GM21619 (cell line): ENCODE data around the gene LMNTD1.

Experiments used
- ATAC-seq: cut with Tn5 transposase; IDR thresholded peaks from one replicate; pipeline ENCODE4 v1.9.1; 2021; ENCODE audit not compliant: unreplicated experiment

Gene LMNTD1

DNA sequence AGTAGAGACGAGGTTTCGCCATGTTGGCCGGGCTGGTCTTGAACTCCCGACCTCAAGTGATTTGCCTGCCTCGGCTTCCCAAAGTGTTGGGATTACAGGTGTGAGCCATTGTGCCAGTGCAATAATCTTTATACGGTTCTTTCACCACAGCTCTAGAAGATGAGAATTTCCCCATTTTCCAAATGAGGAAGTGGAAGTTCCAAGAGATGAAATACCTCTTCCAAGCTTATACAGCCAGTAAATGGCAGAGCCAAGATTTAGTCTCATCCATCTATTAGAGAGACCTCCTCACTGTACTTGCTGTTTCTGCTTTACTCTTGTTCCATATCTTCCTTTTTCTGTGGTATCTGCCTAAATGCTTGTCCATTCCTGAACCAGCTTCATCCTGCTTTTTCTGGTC lies 3.1 kb upstream of the LMNTD1 start:
- no peak for ATAC-seq

DNA sequence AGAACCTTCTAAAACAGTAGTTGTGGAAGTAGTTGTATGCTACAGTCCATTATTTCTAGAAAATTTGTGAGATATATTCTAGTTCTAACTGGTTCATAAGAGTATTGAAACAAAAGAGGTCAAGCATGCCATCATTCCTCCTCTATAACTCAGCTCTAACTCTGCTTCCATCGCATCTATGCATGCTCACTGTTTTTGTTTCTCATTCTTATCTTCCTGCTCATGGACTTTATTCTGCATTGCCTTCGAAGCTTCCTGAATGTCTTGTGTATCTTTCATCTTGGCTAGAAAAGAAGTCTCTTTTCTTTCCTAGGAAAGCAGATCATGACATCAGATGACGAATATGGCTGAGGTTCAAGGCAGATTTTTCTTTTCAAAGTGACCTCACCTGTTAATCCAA lies 402 bp downstream of the LMNTD1 start:
- ATAC-seq = no peak

DNA sequence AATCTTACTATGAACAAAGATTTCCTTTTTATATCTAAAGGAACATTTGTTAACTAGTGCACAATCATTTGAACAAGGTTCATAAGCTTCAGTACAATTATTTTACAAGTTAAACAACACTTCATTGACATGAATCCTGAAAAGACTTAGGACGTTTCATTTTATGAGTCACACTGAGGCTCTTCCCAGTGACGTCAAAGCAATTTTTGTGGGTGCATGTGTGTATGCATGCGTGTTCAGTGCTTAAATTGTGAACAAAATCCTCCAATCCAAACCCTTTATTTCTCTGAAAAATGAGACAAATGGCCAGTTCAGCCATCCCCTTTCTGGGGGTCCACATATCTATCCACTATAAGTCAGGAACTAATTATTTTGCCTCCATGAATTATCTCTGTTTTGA lies 2.9 kb downstream of the LMNTD1 start:
- no peak for ATAC-seq

DNA sequence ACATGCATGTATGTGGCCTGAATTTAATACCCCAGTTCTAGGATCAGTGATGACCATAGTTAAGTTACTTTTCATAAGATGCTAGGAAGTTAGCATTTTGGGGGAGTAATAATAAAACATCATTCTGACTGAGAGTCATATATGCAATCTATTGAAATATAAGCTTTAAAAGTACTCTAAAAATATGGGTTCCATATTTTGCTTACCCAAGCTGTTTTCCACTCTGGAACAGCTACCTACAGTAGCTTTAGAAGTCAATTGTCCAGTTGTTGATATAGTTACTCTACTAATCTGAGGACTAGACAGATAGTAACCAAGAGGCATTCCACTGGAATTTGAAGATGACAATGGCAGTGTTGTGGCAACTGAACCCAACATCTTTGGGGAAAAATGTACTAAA lies 4.0 kb downstream of the LMNTD1 start:
- no peak for ATAC-seq

DNA sequence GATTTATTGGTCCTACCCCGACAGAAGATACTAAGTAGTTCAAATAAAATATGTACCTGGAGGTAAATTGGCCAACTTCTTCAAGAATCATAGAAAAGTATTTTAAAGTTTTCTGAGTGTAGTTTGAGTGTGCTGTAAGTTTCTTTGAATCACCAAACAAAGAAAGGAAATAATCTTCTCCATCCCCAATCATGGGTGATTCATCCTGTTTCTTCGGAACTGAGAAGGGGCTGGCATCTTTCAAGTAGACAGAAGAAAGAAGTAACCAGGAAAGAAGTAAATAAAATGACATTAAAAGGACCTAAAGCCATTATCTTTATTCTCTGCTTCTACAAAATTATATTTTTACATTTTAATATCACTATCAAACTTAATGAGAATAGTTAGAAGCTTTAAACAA lies 6.8 kb downstream of the LMNTD1 start:
- no peak for ATAC-seq

DNA sequence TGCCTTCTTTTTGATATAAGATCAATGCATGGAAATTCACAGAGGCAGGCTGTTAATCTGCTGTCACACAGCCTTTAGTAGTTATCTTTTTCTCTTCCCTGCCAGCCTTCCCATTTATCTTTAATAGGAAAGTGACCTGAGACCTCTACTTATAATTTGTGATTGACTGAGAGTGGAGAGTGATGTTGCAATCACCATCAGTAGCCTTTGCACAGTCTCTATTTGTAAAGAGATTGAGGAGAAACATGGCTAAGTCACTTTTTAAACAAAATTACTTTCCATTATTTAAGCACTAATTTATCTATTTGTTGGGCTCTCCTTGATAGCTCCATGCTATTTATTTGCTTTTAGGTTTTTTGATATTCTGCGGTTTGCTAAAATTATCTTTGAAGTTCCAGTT lies 19.9 kb downstream of the LMNTD1 start:
- ATAC-seq = no peak

DNA sequence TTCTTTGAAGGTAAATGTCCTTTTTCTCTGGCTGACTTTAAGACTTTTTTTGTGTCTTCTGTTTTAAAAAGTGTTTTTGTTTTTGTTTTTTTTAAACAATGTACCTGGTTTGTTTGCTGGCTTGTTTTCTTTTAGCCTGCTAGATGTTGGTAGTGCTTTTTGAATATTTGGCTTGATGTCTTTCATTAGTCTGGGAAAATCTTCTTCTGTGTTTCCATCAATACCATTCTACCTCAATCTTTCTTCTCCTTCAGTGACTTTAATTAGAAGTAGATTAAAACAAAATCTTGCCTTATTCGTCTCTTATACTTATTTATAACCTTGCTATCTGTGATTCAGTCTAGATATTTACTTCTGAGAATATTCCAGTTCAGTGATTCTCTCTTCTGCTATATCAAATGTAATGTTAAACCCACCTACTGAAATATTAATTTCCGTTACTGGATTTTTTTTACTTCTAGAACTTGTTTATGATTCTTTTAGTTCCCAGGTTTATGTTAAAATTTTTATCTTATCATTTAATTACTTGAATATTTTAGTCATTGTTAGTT lies 21.5 kb downstream of the LMNTD1 start:
- ATAC-seq = no peak

DNA sequence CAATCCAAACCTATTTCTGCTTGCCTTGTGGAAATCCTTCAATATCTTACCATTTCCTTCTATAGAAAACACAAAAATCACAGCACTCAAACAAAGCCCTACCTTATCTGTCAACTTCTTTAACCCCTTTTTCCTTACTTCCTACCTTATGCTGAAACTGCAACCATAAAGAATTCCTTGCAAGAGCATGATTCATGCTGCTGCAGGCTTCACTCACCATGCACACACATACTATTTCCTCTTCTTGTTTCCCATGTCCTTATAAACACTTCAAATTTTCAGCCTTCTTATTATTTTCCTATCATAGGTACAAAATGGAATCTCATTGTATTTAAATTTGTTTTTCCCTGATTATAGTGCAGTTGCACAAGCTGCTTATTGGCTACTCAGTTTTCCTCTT lies 23.3 kb downstream of the LMNTD1 start:
- ATAC-seq = no peak

DNA sequence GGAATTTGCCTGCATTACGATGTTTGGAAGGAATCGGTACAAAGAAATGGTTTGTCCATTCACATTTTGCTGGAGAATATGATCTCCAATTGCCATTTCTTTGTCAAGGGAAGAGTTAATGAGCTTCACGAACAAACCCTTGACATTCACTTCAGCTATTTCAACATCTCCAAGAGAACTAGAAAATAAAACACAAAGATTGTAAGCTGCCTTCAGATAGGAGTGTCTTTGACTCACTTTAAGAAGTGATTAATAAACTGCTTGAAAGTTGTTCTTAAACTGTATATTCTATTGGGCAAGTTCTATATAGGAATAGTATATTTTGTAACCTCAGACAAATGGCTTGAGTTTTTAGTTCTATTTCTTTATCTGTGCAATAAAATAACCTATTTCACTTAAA lies 26.3 kb downstream of the LMNTD1 start:
- no peak for ATAC-seq

DNA sequence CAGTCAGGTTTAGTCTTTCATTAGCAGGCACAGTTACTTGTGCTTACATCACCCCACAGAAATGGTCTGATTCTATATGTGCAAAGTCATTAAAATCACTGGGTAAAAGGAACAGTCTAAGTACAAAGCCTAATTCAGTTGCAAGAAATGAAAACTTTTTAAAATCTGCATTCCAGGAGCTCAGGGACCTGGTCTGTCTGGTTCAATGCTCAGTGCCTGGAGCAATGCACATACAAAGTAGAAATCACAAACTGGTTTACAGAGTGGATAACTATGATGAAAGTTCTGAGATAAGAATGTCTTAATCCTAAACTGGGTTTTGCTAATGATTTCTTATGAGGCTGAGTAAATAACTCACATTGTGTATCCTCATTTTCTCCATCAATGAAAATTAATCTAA lies 28.7 kb downstream of the LMNTD1 start:
- no peak for ATAC-seq

DNA sequence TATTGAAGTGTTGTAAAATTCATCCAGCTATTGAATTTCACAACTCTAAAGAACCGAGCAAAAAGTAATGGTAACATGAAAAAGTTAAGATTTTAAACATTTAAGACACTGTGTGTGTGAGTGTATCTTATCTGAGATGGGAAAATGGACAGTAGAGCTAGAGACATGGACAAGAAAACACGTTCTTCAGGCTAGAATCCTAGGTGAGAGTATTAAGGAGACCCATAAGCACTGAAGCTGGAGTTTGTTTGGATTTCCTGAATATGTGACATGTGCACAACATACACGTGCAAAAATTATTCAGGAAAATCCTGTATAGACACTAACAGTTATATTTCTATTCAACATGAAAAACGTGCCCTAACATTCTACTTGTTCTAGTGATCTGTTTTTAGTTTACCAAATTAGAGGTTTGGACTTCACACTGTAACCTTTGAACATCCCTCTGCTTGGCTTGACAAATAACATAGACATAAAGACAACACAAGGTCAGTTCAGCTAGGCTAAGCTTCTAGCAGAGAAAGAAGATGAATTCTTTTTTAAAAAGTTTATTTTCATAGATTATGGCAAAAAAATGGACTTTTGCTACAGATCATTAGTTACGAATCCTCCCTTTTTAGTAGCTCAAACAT lies 31.3 kb downstream of the LMNTD1 start:
- no peak for ATAC-seq

DNA sequence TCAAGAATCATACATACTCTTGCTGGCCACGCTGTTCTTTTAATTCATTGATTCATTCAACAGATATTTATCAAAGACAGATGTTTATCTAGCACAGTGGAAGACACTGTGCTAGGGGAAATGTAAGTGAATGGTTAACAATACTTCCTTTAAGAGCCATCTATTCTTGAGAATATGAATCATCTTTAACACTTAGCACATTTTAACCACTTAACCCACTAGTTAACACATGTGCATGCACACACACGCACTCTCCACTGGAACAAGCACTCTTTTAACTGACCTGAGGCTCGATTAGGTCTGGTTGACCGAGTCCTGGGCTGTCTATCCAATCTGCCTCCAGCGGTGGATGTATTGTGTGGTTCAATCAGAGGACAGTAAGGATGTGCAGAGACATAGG lies 34.6 kb downstream of the LMNTD1 start:
- peak; percentile 98 for ATAC-seq

DNA sequence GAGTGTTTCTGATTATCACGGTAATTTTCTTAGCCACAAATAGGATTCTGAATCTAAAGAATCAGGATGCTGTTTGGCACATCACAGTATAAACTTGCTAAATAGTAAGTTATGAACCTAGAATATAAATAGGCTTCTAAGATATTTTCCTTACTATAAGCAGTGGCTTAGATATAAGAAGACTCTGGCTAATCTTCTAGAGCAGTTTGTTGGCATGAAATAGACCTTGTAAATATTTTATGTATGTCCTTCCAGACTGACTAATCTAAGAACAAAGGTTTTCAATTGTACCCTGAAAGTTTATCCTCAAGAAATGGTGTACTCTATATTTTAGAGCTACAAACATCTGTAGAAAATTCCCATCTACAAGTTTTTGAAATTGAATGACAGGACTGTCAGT lies 48.3 kb downstream of the LMNTD1 start:
- ATAC-seq = no peak

DNA sequence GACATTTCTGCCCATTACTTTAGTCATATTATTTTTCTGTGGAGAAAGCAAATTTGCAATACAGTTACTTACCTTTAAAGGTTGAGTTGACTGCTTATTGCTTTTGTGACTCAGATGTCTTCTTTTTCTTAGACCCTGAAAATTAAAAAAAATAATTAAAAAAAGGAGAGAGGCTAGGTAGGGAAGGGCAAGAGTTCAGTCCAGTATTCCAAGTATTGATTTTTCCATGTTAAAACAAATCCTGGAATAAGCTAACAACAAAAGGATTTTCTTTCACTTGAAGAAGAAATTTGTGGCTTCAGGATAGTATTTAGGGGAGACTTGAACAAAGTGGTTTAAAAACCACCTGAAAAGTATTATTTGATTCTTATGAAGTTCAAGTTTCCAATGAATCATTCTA lies 49.4 kb downstream of the LMNTD1 start:
- ATAC-seq = no peak

DNA sequence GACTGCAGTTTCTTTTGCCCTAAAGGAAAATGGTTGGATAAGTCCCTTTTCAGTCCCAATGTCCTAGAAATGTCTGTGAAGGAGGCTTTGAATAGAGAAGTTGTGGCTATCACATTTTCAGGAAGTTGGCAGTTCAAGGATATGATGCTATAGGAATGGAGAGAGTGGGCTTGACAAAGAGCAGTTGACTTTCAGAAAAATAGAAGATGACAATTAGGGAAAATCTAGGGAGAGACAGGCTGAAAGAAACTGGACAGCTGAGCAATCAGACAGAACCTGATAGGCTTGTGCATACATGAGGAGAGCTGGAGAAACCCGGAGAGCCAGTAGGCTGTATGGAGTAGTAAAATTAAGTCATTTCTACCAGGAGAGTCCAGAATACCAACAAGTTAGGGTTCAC lies 50.5 kb downstream of the LMNTD1 start:
- ATAC-seq = no peak

DNA sequence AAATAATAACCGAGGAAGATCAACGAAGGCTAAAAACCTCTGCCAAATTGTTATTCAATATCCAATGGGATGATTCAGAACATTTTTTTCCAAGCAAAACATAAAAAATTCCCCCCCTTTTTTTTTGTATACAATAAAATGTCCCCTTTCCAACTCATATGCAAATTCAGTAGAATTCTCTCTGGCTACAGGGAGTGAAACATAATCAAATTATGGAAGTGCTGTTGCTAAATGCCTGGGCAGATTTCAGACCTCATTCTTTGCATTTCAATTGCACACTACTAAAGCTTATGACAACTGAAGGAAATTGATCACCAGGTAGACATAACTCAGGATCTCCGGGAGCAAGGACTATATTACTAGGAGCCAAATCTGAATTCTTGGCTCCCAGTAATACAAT lies 51.0 kb downstream of the LMNTD1 start:
- ATAC-seq = no peak

DNA sequence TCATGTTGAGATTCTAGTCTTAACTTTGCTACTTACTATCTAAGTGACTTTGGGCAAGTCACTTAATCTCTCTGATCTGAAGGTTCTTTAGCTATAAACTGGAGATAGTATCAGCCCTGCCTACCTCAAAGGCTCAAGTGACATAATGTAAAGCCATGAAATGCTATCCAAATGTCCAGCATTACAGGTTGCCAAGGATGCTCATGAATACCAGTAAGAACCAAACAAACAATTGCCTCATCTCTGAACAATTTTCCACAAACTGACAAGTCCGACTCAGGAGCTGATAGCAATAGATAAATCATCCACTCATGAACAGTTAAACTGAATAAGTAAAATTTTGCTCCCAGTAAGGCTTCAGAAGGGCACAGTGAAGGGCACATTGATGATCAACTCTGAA lies 51.5 kb downstream of the LMNTD1 start:
- ATAC-seq = no peak

DNA sequence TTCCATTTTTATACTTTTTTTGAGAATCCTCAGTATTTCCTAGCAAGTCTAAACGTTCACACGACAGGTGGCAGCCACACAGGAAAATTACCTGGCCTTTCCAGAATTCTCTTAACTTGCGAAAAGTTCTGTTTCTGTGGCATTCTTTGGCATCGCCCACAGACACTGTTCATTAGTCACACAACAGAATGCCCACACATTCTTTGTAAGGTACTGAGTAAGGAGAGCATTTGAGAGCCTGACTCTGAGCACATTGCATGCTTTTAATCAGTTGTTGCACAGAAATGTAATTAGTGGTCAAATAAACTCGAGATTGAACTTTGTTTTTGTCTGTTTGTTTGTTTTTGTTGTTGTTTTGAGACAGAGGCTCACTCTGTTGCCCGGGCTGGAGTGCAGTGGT lies 52.4 kb downstream of the LMNTD1 start:
- no peak for ATAC-seq

DNA sequence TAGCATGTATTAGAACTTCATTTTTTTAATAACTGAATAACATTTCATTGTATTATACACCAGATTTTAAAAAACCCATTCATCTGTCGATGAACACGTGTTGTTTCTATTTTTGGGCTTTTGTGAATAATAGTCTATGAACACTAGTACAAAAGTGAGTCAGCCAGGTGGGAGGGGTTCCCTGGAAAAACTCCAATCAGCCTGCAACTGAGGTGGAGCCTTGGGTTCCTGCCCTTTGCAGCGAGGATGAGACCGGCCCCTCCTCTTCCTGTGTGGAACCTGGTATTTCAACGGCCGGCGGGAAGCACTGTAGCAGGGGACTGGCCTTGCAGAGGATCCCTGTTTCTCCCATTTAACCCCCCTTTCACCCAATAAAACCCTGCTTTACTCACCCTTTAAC lies 56.1 kb downstream of the LMNTD1 start:
- no peak for ATAC-seq

DNA sequence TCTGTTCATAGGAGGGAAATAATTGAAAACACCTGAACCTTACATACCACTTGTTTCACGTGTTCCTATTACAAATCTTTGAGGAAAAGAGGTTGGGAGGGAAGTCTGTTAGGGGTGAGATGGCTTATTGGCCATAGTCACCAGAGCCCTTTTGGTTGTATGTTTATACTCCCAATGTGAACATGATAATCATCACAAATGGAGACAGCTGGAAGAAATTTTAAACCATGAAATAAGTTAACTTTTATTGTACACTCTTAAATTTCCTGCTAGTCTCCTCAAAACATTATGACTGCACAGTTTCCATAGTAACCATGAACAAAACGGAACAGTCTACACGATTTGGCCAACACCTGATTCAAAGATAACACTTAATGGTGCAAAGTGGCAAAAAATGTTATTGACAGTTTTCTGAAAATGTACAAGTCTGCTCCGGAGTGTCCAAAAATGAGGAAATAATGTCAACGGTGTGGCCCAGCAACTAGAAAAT lies 56.9 kb downstream of the LMNTD1 start:
- ATAC-seq = no peak

DNA sequence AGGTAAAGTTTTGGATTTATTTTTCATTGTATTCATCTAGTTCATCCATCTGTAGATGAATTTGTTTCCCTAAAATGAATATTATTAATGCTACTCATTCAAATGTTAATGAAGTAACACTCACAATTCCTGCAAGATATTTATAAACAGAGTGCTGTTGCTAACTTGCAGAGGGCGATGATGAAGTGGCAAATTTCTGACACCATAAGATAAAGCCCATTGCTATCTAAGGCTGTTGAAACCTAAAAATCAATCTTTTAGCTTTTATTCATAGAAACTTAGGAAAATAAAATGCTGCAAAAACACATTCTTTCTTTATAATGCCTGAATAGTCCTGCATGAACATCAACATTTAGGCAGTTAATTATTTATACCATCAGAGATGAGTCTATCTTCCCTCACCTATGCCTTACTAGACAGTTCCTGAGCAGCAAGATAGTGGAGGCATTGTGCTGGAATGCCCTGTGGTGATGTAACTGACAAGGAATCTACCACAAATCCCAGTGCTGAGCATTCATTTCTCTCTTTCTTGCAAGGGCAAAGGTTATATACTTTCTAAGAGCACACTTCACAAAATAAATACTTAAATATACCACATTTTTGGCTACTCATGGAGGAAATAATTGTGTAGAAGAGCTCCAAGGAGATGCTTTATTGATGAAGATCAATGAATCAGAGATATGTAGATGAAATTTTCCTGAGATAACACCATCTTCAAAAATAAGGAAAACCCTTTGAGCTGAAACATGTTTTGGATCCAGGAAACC lies 57.6 kb downstream of the LMNTD1 start:
- no peak for ATAC-seq

DNA sequence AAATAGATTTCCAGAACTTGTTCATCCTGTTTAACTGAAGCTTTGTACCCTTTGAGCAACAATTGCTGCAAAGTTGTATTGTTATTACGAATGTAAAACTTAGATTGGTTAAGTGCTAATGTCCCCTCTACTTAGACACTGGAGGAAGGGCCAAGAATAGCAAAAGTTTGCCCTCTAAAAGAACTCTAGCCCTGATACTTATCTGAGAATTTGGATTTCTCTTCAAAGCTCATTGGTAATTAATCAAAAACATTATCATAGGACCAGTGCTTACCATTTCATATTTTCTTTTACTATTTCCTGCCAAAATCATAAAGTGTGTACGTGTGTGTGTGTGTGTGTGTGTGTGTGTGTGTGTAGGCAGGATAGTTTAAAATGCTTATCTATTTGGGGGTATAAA lies 58.2 kb downstream of the LMNTD1 start:
- no peak for ATAC-seq

DNA sequence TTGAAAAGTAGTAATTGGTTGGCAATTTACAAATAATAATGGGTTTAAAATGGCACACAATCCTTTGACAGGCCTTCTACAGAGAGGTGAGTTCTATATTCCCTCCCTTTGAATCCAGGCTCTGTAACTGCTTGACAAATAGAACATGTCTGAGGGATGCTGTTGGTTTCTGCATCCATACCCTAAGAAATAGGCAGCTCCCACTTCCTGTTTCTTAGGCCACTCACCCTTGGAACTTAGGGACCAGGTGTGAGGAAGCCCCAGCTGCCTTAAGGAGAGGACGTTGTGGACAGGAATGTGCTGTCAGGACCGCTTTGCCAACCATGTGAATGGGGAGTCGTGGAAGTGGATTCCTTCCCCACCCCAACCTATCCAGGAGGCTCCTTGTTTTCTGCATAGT lies 59.4 kb downstream of the LMNTD1 start:
- no peak for ATAC-seq
